Rectal smooth muscle tissue (tissue), 1 donor: ENCODE results near the gene RAB8B.

Experiments
- H3K27ac ChIP-seq: one replicate; pipeline ENCODE4 v1.7.0; 2013; ENCODE audit warnings: low read depth, low read length, inconsistent platforms
- H3K27me3 ChIP-seq: one replicate; pipeline ENCODE4 v1.7.0; 2013; ENCODE audit warnings: low read length; ENCODE audit not compliant: control insufficient read depth, insufficient read depth
- H3K36me3 ChIP-seq: one replicate; pipeline ENCODE4 v1.7.0; 2013; ENCODE audit warnings: low read length; ENCODE audit not compliant: control insufficient read depth, insufficient read depth
- H3K4me1 ChIP-seq: one replicate; pipeline ENCODE4 v1.7.0; 2013; ENCODE audit warnings: low read length; ENCODE audit not compliant: control insufficient read depth, insufficient read depth
- H3K4me3 ChIP-seq: one replicate; pipeline ENCODE4 v1.7.0; 2013; ENCODE audit warnings: low read length
- H3K9ac ChIP-seq: one replicate; pipeline ENCODE4 v1.7.0; 2013; ENCODE audit warnings: low read length

The RAB8B gene

GRCh38 chr15:63246691-63247469, 57.5 kb downstream of the RAB8B start:
- Histone ChIP-seq H3K9ac (no peak overlapping the region), H3K4me3 (no peak overlapping the region), H3K36me3 (peaks cover 7% of the 10 kb centered on the region), H3K27me3 (no peaks in the 10 kb centered on the region), H3K4me1 (peaks cover 2% of the 10 kb centered on the region), H3K27ac (no peak overlapping the region)

DNA sequence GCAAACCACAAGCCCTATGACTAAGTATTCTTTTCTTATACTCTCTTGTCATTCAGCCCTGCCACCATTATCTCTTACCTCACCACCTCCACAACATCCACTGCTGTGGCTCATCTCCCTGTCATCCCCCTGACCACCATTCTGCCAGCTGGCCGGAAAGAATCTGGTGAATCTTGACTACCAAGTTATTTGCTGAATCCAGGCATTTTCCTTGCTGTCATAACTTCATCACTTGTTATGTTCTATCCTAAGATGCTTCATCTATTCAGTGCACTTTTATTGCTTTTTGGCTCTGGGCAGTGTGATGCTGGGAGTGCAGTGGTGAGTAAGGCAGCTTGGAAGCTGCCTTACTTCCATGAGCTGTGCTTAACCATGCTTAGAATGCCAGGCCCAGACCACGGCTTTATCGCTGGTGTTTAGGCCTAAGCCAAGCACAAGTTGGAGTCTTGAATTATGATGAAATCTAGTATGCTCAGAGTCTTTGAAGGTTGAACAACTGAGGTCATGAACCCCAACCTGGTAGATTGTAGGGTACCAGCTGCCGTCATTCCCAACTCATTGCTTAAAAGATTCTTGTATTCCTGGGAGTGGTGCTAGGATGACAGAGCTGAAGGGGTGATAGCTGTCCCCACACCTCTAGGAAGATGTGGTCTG, 61.0 kb downstream of the RAB8B start:
- H3K4me3 ChIP-seq, result no peak overlapping the region
- H3K36me3 ChIP-seq, result peaks cover 7% of the 10 kb centered on the region
- no peaks in the 10 kb centered on the region for H3K27me3 ChIP-seq
- H3K4me1 ChIP-seq, result no peaks in the 10 kb centered on the region
- H3K27ac ChIP-seq, result no peak overlapping the region
- H3K9ac ChIP-seq, result no peak overlapping the region

DNA sequence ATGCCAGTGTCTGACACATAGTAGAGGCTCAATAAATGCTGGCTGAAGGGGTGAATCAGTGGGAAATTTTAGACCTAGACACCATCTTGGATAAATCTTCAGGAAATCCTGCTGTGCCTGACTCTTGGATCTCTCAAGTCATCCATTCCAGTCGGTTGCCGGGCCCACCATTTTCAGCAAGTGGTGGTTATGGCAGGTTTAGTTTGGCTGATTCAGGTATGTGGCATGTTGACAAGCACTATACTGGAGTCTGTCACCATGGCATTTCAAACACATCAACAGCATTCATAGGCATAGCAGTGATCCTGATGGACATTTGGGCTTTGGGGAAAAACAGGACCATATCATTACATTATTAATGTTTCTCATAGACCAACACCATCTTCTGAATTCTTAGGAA, 62.3 kb downstream of the RAB8B start:
- Histone ChIP-seq H3K4me3 (no peak overlapping the region), H3K27ac (no peak overlapping the region), H3K9ac (no peak overlapping the region), H3K27me3 (no peaks in the 10 kb centered on the region), H3K36me3 (peaks cover 7% of the 10 kb centered on the region), H3K4me1 (no peaks in the 10 kb centered on the region)

DNA sequence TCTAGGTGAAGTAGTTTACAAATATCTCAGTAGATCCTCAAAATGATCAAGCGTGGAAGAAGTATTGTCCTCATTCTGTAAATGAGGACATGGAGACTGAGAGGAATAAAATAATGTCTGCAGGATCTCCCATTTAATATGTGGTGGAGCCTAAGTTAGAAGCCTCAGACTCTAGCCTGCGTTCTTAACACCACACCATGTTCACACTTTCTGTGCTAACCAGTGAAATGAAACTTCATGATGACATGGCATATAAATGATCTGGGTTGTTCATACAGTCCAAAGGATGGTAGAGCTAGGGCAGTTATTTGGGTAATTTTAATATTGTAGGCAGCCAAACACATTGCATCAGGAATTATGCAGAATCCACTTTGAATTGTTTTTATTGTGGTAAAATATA, 62.9 kb downstream of the RAB8B start:
- no peak overlapping the region for H3K27ac ChIP-seq
- peaks cover 7% of the 10 kb centered on the region for H3K36me3 ChIP-seq
- no peak overlapping the region for H3K4me3 ChIP-seq
- H3K27me3 ChIP-seq, result no peaks in the 10 kb centered on the region
- H3K9ac ChIP-seq, result no peak overlapping the region
- H3K4me1 ChIP-seq, result no peaks in the 10 kb centered on the region

DNA sequence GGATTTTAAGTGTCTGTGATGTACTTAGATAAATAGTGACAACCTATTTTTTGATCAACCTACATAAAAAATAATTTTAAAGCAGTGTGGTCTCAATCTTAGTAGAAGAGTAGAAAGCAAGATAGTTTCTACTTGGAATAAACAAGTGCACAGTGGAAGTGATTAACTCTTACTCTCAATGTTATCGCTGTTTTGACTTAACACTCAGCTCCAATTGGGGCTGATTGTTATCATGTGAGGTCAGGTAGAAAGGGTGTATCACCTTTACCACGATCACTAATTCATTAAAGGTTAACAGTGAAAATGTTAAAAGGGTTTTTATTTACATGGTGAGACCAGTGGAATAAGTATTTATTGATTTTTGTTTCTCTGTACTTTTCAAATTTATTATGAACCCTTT, 65.6 kb downstream of the RAB8B start:
- Histone ChIP-seq H3K27ac (no peak overlapping the region), H3K4me3 (no peak overlapping the region), H3K4me1 (no peaks in the 10 kb centered on the region), H3K36me3 (peaks cover 8% of the 10 kb centered on the region), H3K27me3 (no peaks in the 10 kb centered on the region), H3K9ac (no peak overlapping the region)

- Histone ChIP-seq H3K27me3 (no peaks in the 10 kb centered on the region), H3K27ac (no peak overlapping the region), H3K36me3 (peaks cover 10% of the 10 kb centered on the region), H3K9ac (no peak overlapping the region), H3K4me3 (no peak overlapping the region), H3K4me1 (no peaks in the 10 kb centered on the region)
These were observed 66.1 kb downstream of the RAB8B start for GRCh38 chr15:63255489-63255990.

GRCh38 chr15:63256433-63257274, 67.2 kb downstream of the RAB8B start:
- H3K27ac ChIP-seq, result no peak overlapping the region
- peaks cover 14% of the 10 kb centered on the region for H3K36me3 ChIP-seq
- H3K9ac ChIP-seq, result no peak overlapping the region
- H3K27me3 ChIP-seq, result no peaks in the 10 kb centered on the region
- no peaks in the 10 kb centered on the region for H3K4me1 ChIP-seq
- H3K4me3 ChIP-seq, result no peak overlapping the region

GRCh38 chr15:63258658-63259057, 69.3 kb downstream of the RAB8B start:
- Histone ChIP-seq H3K9ac (no peak overlapping the region), H3K36me3 (peaks cover 14% of the 10 kb centered on the region), H3K27ac (no peak overlapping the region), H3K4me3 (no peak overlapping the region), H3K27me3 (no peaks in the 10 kb centered on the region), H3K4me1 (no peaks in the 10 kb centered on the region)

DNA sequence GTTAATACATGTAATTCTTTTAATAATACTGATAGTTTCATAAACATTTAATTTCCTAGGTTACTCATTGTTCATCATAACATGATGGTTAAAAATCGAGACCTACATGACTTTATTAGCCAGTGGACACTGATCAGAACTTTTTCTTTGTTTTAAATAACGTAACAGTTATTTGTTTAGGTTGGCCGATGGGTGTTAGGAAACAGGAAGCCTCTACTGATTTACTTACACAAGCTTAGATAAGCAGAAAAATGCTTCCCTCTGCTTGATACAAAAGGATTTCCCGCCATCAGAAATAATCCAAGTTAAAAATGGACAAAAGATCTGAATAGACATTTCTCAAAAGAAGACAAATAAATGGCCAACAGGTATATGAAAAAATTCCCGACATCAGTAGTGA, 71.4 kb downstream of the RAB8B start:
- no peak overlapping the region for H3K4me3 ChIP-seq
- no peak overlapping the region for H3K9ac ChIP-seq
- peaks cover 14% of the 10 kb centered on the region for H3K36me3 ChIP-seq
- H3K27me3 ChIP-seq, result no peaks in the 10 kb centered on the region
- no peaks in the 10 kb centered on the region for H3K4me1 ChIP-seq
- no peak overlapping the region for H3K27ac ChIP-seq

GRCh38 chr15:63261311-63261710, 71.9 kb downstream of the RAB8B start:
- Histone ChIP-seq H3K27ac (no peak overlapping the region), H3K27me3 (no peaks in the 10 kb centered on the region), H3K36me3 (peaks cover 14% of the 10 kb centered on the region)

GRCh38 chr15:63263519-63263918, 74.1 kb downstream of the RAB8B start:
- Histone ChIP-seq H3K9ac (no peak overlapping the region), H3K27me3 (no peaks in the 10 kb centered on the region), H3K4me1 (no peaks in the 10 kb centered on the region), H3K27ac (no peak overlapping the region), H3K36me3 (peaks cover 14% of the 10 kb centered on the region), H3K4me3 (no peak overlapping the region)

More at GRCh38 chr15:63261311-63261710, 71.9 kb downstream of the RAB8B start:
- Histone ChIP-seq H3K9ac (no peak overlapping the region), H3K4me1 (no peaks in the 10 kb centered on the region), H3K4me3 (no peak overlapping the region)

GRCh38 chr15:63264688-63265293, 75.4 kb downstream of the RAB8B start:
- H3K4me3 ChIP-seq, result no peak overlapping the region
- H3K36me3 ChIP-seq, result peaks cover 14% of the 10 kb centered on the region
- H3K27ac ChIP-seq, result no peak overlapping the region
- H3K4me1 ChIP-seq, result no peaks in the 10 kb centered on the region
- H3K27me3 ChIP-seq, result no peaks in the 10 kb centered on the region
- no peak overlapping the region for H3K9ac ChIP-seq
